Neutrophil (primary cell): ENCODE results near the gene SLC17A2.

Experiments used
- H3K27ac ChIP-seq: fragments of 200-600 bp; sonication (generic); 2 replicates; pipeline ENCODE4 v1.5.1; 2016; ENCODE audit warnings: mild to moderate bottlenecking, moderate library complexity
- H3K27me3 ChIP-seq: fragments of 200-600 bp; sonication (generic); 2 replicates; pipeline ENCODE4 v1.6.0; 2016; ENCODE audit warnings: mild to moderate bottlenecking
- H3K36me3 ChIP-seq: fragments of 200-600 bp; sonication (generic); 2 replicates; pipeline ENCODE4 v1.5.1; 2017
- H3K4me1 ChIP-seq, 2 experiments: fragments of 200-600 bp in 1 of 2; sonication (generic) in 1 of 2; 1 replicate in 1 of 2; 2 replicates in 1 of 2; pipeline versions ENCODE4 v1.5.1 to v1.6.1; 2013 to 2016; ENCODE audit warnings: low read depth in 1 of 2, low read length in 1 of 2, mild to moderate bottlenecking in 1 of 2, moderate library complexity in 1 of 2; ENCODE audit not compliant: control insufficient read depth in 1 of 2, insufficient read depth in 1 of 2
- H3K4me3 ChIP-seq, 2 experiments: fragments of 200-600 bp in 1 of 2; sonication (generic) in 1 of 2; 1 replicate in 1 of 2; 2 replicates in 1 of 2; pipeline ENCODE4 v1.5.1; 2013 to 2016; ENCODE audit warnings: low read depth in 1 of 2, low read length in 1 of 2, mild to moderate bottlenecking in 1 of 2, moderate library complexity in 1 of 2
- H3K9me3 ChIP-seq: fragments of 200-600 bp; sonication (generic); 2 replicates; pipeline ENCODE4 v1.5.1; 2016
- CTCF ChIP-seq: fragments of 200-600 bp; sonication (generic); IDR thresholded peaks from 2 replicates; pipeline ENCODE4 v1.5.1; 2016; ENCODE audit warnings: antibody characterized with exemption

SLC17A2 gene

GRCh38 chr6:25907475-25908014, 22.9 kb downstream of the SLC17A2 start:
- Histone ChIP-seq H3K27me3 (no peaks in the 10 kb centered on the region), H3K4me3 (no peak overlapping the region), H3K27ac (no peak overlapping the region), H3K36me3 (no peaks in the 10 kb centered on the region), H3K4me1 (no peaks in the 10 kb centered on the region), H3K9me3 (no peaks in the 10 kb centered on the region)
- TF ChIP-seq CTCF: no peak

GRCh38 chr6:25903467-25904099, 26.9 kb downstream of the SLC17A2 start:
- Histone ChIP-seq H3K9me3 (no peaks in the 10 kb centered on the region), H3K36me3 (no peaks in the 10 kb centered on the region), H3K4me1 (no peaks in the 10 kb centered on the region), H3K27me3 (no peaks in the 10 kb centered on the region), H3K4me3 (no peak overlapping the region), H3K27ac (no peak overlapping the region)
- no peak for TF ChIP-seq CTCF

- Histone ChIP-seq H3K27ac (no peak overlapping the region), H3K27me3 (no peaks in the 10 kb centered on the region)
Observed at GRCh38 chr6:25902071-25902470, 28.4 kb downstream of the SLC17A2 start.

GRCh38 chr6:25900843-25901242, 29.6 kb downstream of the SLC17A2 start:
- Histone ChIP-seq H3K9me3 (no peaks in the 10 kb centered on the region), H3K27me3 (no peaks in the 10 kb centered on the region), H3K4me1 (no peaks in the 10 kb centered on the region), H3K36me3 (no peaks in the 10 kb centered on the region), H3K27ac (no peak overlapping the region), H3K4me3 (no peak overlapping the region)
- TF ChIP-seq CTCF: no peak

More at GRCh38 chr6:25902071-25902470, 28.4 kb downstream of the SLC17A2 start:
- Histone ChIP-seq H3K36me3 (no peaks in the 10 kb centered on the region), H3K4me1 (no peaks in the 10 kb centered on the region), H3K9me3 (no peaks in the 10 kb centered on the region), H3K4me3 (no peak overlapping the region)
- no peak for TF ChIP-seq CTCF

- no peak for TF ChIP-seq CTCF
- H3K9me3 ChIP-seq: no peaks in the 10 kb centered on the region
- no peaks in the 10 kb centered on the region for H3K4me1 ChIP-seq
- no peak overlapping the region for H3K4me3 ChIP-seq
- H3K27me3 ChIP-seq: no peaks in the 10 kb centered on the region
- H3K36me3 ChIP-seq: no peaks in the 10 kb centered on the region
- no peak overlapping the region for H3K27ac ChIP-seq
Observed at GRCh38 chr6:25899580-25900408, 30.7 kb downstream of the SLC17A2 start.
